Measurements from ENCODE around the gene LAD1.
A peak's percentile ranks its signal among the peaks of the same experiment; 100 is the strongest.

LAD1 gene

GRCh38 chr1:201436969-201437368, 37.8 kb upstream of the LAD1 start:
- no peak for TF ChIP-seq CTCF (IDR thresholded peaks at IDR 0.05; ENCODE audit: low read depth, low read length, missing control alignments)
- in situ Hi-C loops (cut with HindIII; ENCODE audit: low pct_ligation_motif_present, low sequenced_read_pairs): loop anchor here (10.0 kb wide), 1 partner anchor 78 kb away; no protein-coding TSS in a partner anchor
- Histone ChIP-seq H3K4me3 (ENCODE audit: low read depth, low read length) (no peak overlapping the region), H3K27me3 (replicated peaks) (no peaks in the 10 kb centered on the region), H3K27ac (no peak overlapping the region), H3K36me3 (replicated peaks) (no peaks in the 10 kb centered on the region)
- DNase-seq: no peak

GRCh38 chr1:201436393-201436792, 37.3 kb upstream of the LAD1 start:
- DNase-seq: no peak
- no peaks in the 10 kb centered on the region for H3K36me3 ChIP-seq (replicated peaks)
- H3K4me3 ChIP-seq (ENCODE audit: low read depth, low read length): no peak overlapping the region
- TF ChIP-seq CTCF (IDR thresholded peaks at IDR 0.05; ENCODE audit: low read depth, low read length, missing control alignments): peak; percentile 52
- no peak overlapping the region for H3K27ac ChIP-seq
- in situ Hi-C loops (cut with HindIII; ENCODE audit: low pct_ligation_motif_present, low sequenced_read_pairs): loop anchor here (10.0 kb wide), 1 partner anchor 78 kb away; no protein-coding TSS in a partner anchor
- no peaks in the 10 kb centered on the region for H3K27me3 ChIP-seq (replicated peaks)

GRCh38 chr1:201434266-201434665, 35.1 kb upstream of the LAD1 start:
- no peak for TF ChIP-seq CTCF (IDR thresholded peaks at IDR 0.05; ENCODE audit: low read depth, low read length, missing control alignments)
- DNase-seq: no peak
- H3K36me3 ChIP-seq (replicated peaks): no peaks in the 10 kb centered on the region
- H3K27me3 ChIP-seq (replicated peaks): no peaks in the 10 kb centered on the region
- no peak overlapping the region for H3K27ac ChIP-seq
- no peak overlapping the region for H3K4me3 ChIP-seq (ENCODE audit: low read depth, low read length)
- in situ Hi-C loops (cut with HindIII; ENCODE audit: low pct_ligation_motif_present, low sequenced_read_pairs): loop anchor here (10.0 kb wide), 1 partner anchor 81 kb away; no protein-coding TSS in a partner anchor

- in situ Hi-C loops (cut with HindIII; ENCODE audit: low pct_ligation_motif_present, low sequenced_read_pairs): loop anchor here (10.0 kb wide), 1 partner anchor 81 kb away; no protein-coding TSS in a partner anchor
- Histone ChIP-seq H3K27me3 (replicated peaks) (no peaks in the 10 kb centered on the region), H3K4me3 (ENCODE audit: low read depth, low read length) (no peak overlapping the region), H3K27ac (no peak overlapping the region), H3K36me3 (replicated peaks) (no peaks in the 10 kb centered on the region)
- no peak for TF ChIP-seq CTCF (IDR thresholded peaks at IDR 0.05; ENCODE audit: low read depth, low read length, missing control alignments)
- no peak for DNase-seq
Measured at GRCh38 chr1:201433609-201434008, 34.5 kb upstream of the LAD1 start.

GRCh38 chr1:201430776-201431175, 31.7 kb upstream of the LAD1 start:
- H3K27me3 ChIP-seq (replicated peaks): no peaks in the 10 kb centered on the region
- H3K36me3 ChIP-seq (replicated peaks): no peaks in the 10 kb centered on the region
- DNase-seq: no peak
- no peak overlapping the region for H3K27ac ChIP-seq
- TF ChIP-seq CTCF (IDR thresholded peaks at IDR 0.05; ENCODE audit: low read depth, low read length, missing control alignments): no peak
- in situ Hi-C loops (cut with HindIII; ENCODE audit: low pct_ligation_motif_present, low sequenced_read_pairs): loop anchor here (10.0 kb wide), 1 partner anchor 84 kb away; no protein-coding TSS in a partner anchor
- H3K4me3 ChIP-seq (ENCODE audit: low read depth, low read length): no peak overlapping the region
